ENCODE results near the gene DNM2. TPM values are rescaled to one million over a fixed set of nuclear protein-coding genes. Genes with fewer than 3 reads are reported as not detected.

Gene DNM2
- total and polyA plus RNA-seq, 2 of the 13 experiments (the other 11 are each of a cell fraction or from before 2014, with no cell fraction given) = 41.7 to 59.8 TPM

DNA sequence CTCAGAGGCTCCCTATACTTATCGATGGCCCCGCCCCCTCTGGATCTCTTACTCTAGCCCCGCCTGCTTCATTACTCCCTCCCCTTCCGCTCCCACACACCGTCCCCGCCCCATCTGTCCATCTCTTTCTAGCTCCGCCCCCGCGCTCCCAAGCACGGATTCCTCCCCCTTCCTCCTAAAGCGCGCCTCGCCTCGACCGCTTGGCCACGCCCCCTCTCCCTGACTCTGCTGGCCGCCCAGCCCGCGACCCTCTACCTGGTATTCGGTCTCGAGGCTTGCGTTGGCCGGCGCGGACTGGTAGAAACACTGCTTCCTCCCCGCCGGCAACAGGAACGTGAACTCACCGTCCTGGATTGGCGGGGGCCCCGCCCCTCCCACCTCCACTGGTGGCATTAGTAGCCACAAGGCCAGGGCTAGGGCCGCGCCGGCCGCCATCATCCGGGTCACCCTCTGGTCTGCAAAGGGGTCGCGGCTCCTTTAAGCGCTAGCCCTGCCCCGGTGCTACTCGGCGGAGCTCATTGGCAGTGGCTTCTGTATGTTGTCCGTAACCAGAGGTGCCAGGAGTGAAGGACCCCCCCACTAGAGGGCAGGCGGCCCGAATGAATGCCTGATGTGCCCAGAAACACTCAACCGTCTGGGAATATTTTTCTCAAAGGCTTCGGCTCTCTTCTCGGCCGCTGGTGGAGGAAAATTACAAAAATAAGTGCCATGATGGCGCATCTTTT lies 118.0 kb downstream of the DNM2 start, which contains the start of gene TMED1 (continued):
- TF ChIP-seq RELA (CRISPR knock-in tag; IDR thresholded peaks at IDR 0.05) (no peak), RBM39 (IDR thresholded peaks at IDR 0.05; ENCODE audit: low read depth, low read length, poor library complexity, severe bottlenecking) (peak; percentile 75), TOE1 (CRISPR knock-in tag; IDR thresholded peaks at IDR 0.05) (no peak), ZNF570 (CRISPR knock-in tag; IDR thresholded peaks at IDR 0.05; ENCODE audit: borderline replicate concordance) (peak; percentile 63; the same call in 1 of the 2 replicates), ZNF660 (CRISPR knock-in tag; IDR thresholded peaks at IDR 0.05; ENCODE audit: borderline replicate concordance, low read depth) (no peak; the same call in 1 of the 2 replicates), GTF2F1 (IDR thresholded peaks at IDR 0.05; ENCODE audit: low read length) (peak; percentile 44; the same call in 1 of the 2 replicates), ZNF841 (CRISPR knock-in tag; IDR thresholded peaks at IDR 0.05; ENCODE audit: borderline replicate concordance) (no peak), RFX3 (CRISPR knock-in tag; IDR thresholded peaks at IDR 0.05) (no peak), ZNF17 (CRISPR knock-in tag; IDR thresholded peaks at IDR 0.05) (no peak), MYC (CRISPR knock-in tag; IDR thresholded peaks at IDR 0.05; ENCODE audit: borderline replicate concordance) (peak; percentile 24; the same call in 1 of the 2 replicates), BRCA1 (CRISPR knock-in tag; IDR thresholded peaks at IDR 0.05) (peak; percentile 13; the same call in 1 of the 2 replicates), WIZ (CRISPR knock-in tag; IDR thresholded peaks at IDR 0.05) (0 out of 2 replicates have a peak, but pooled peaks have one; percentile 73), IKZF1 (IDR thresholded peaks at IDR 0.05) (no peak), SRSF1 (optimal IDR thresholded peaks at IDR 0.05; ENCODE audit: low read depth, low read length) (peak; percentile 4), KLF15 (CRISPR knock-in tag; IDR thresholded peaks at IDR 0.05; ENCODE audit: borderline replicate concordance) (no peak; the same call in 1 of the 2 replicates), ELF1 (CRISPR knock-in tag; IDR thresholded peaks at IDR 0.05) (peak; percentile 38; the same call in 1 of the 2 replicates), ZNF619 (CRISPR knock-in tag; IDR thresholded peaks at IDR 0.05) (no peak), HOXA3 (CRISPR knock-in tag; IDR thresholded peaks at IDR 0.05) (no peak), IRX3 (CRISPR knock-in tag; IDR thresholded peaks at IDR 0.05; ENCODE audit: borderline replicate concordance, low read depth) (no peak), MIER3 (CRISPR knock-in tag; IDR thresholded peaks at IDR 0.05; ENCODE audit: borderline replicate concordance) (no peak; the same call in 1 of the 2 replicates)
- TF ChIP-seq, protein P1, sequence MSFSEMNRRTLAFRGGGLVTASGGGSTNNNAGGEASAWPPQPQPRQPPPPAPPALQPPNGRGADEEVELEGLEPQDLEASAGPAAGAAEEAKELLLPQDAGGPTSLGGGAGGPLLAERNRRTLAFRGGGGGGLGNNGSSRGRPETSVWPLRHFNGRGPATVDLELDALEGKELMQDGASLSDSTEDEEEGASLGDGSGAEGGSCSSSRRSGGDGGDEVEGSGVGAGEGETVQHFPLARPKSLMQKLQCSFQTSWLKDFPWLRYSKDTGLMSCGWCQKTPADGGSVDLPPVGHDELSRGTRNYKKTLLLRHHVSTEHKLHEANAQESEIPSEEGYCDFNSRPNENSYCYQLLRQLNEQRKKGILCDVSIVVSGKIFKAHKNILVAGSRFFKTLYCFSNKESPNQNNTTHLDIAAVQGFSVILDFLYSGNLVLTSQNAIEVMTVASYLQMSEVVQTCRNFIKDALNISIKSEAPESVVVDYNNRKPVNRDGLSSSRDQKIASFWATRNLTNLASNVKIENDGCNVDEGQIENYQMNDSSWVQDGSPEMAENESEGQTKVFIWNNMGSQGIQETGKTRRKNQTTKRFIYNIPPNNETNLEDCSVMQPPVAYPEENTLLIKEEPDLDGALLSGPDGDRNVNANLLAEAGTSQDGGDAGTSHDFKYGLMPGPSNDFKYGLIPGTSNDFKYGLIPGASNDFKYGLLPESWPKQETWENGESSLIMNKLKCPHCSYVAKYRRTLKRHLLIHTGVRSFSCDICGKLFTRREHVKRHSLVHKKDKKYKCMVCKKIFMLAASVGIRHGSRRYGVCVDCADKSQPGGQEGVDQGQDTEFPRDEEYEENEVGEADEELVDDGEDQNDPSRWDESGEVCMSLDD (CRISPR knock-in tag; IDR thresholded peaks at IDR 0.05; ENCODE audit: borderline replicate concordance) = no peak
- TF ChIP-seq, protein P2, sequence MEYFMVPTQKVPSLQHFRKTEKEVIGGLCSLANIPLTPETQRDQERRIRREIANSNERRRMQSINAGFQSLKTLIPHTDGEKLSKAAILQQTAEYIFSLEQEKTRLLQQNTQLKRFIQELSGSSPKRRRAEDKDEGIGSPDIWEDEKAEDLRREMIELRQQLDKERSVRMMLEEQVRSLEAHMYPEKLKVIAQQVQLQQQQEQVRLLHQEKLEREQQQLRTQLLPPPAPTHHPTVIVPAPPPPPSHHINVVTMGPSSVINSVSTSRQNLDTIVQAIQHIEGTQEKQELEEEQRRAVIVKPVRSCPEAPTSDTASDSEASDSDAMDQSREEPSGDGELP (IDR thresholded peaks at IDR 0.05; ENCODE audit: borderline replicate concordance, low read depth) = peak; percentile 25; the same call in 1 of the 2 replicates
- TF ChIP-seq, protein P3, sequence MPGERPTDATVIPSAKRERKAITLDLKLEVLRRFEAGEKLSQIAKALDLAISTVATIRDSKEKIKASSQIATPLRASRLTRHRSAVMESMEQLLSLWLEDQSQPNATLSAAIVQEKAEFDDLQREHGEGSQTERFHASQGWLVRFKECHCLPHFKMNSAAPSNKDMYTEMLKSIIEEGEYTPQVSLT (CRISPR knock-in tag; IDR thresholded peaks at IDR 0.05; ENCODE audit: borderline replicate concordance, low read depth) = no peak

Measured in HepG2 (cell line).